Measurements from ENCODE around the gene ZBTB39.
"Not testable (repeated sequence)": the region's sequence is repeated elsewhere in the genome, so short reads cannot be mapped to it uniquely, and the experiment has no call there.

The ZBTB39 gene

DNA sequence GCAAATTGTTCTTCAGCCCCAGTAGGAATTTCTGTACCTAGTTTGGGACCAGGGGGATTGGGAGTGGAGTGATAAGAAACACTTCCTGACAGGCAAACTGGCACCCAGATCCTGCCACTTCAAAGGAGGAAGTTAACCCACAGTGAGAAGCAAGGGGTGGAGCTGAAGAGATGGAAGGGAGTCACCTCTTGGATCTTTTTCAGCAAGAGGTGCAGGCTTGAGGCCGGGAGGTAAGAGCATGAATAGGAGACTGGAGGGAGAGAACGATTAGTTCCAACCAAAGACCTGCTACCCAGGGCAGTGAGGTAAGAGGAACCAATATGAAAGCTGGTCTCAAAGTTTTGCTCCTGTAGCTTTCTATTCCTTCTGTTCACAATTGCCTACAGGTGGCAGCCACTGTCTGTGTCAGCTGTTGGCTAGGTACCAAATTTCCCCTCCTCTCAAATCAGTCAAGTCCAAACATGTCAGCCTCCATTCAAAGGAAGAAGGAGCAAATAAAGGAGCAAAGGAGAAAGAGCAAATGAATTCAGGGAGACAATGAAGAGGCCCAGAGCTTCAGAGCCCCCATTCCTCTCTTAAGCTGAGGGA lies 24.9 kb upstream of the ZBTB39 start:
- DNase-seq: peak; percentile 76

DNA sequence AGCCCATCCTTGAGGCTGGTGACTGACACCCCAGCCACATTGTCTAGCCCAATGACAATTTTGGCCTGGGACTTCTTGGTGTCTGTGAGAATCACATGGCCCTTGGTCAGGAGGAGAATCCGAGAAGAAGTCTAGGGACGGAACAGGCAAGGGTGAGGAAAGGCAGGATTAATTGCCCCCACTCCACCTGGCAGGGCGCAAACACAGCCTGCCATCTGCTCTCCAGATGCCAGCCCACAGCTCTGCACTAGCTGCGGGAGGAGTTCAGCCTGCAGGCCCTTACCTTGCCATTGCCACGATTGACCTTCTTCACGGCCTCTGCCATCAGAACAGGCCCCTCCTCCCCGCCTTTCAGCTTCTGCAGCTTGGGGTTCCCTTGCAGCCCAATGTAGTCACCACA lies 23.1 kb upstream of the ZBTB39 start:
- DNase-seq: no peak

DNA sequence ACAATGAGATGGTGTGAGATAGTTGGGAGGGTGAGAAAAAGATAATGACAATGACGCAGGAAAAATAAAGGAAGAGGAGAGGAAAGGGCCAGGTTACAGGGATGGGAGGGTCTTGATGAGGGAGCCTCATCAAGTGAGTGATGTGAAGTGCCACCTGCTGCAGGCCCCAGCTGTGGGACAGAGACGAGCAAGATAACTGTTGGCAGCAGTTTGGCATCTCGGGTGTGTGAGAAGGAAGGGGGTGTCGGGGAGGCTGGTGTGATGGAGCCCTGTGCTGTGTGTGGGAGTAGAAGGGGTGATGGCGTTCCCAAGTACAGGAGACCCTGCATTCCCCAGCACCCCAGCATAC lies 21.4 kb upstream of the ZBTB39 start:
- no peak for DNase-seq

DNA sequence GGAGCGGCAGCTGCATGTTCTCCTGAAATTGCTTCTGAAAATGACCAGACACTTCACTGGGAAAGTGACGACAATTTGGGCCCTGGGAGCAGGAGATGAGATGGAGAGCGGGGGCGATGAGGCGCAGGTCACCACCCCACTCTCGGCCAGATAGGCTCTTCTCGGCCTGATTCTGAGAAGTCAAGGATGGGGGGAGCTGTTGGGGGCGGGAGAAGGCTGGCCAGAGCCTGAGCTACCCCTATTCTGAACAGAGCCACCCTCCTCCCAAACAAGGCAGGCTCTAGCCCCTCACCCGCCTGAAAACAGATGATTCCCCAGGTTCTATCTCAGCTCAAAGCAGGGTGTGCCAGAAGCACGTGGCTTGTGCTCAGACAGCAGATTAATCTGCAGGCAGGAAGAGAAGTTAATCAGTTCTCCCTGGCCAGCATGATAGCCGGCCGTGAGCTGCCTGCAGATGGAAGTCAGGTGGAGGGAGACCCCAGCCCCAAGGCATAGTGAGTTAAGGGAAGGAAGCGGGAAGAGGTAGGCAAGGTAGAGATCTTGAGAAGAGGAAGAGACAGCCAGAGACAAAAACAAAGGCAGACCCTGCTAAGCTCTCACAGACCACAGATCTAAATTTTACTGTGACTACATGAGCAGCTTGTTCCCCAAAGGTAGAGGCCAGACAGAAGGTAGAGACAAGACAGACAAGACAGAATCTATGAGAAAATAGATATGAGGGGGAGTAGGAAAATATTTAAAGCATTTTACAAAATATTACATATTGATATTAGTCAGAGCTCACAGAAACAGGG lies 20.9 kb upstream of the ZBTB39 start:
- no peak for DNase-seq

DNA sequence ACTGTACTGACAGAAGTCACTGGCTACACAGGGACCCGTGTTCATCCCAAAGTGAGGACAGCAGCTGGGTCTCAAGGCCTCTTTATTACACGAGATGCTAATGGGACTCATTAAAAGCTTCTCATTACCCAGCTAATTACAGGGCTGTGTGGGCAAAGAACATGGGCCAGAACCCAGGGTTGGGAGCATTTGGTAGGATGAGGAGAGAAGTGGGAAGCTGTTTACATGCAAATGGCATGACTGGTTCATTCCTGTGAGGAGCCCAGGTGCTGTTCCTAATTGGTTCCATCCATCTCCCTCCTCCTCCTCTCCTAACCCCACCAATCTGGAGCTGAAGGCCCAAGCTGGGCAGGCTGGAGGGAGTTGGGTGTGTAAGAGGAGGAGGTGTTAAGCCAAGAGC lies 18.9 kb upstream of the ZBTB39 start:
- no peak for DNase-seq

DNA sequence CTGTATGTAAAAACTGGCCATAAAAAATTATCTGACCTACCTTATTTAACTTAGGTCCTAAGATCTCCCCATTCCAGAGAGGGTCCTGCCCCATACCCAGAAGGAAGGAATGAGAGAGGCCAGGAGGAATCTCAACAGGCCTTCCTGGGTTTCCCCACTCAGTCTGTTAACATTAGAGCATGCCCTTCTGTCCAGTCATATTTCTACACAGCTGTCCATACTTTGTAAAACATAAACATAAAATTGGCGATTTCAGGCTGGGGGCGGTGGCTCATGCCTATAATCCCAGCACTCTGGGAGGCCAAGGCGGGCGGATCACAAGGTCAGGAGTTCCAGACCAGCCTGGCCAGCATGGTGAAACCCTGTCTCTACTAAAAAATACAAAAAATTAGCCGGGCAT lies 16.0 kb upstream of the ZBTB39 start:
- not testable (repeated sequence) for DNase-seq

DNA sequence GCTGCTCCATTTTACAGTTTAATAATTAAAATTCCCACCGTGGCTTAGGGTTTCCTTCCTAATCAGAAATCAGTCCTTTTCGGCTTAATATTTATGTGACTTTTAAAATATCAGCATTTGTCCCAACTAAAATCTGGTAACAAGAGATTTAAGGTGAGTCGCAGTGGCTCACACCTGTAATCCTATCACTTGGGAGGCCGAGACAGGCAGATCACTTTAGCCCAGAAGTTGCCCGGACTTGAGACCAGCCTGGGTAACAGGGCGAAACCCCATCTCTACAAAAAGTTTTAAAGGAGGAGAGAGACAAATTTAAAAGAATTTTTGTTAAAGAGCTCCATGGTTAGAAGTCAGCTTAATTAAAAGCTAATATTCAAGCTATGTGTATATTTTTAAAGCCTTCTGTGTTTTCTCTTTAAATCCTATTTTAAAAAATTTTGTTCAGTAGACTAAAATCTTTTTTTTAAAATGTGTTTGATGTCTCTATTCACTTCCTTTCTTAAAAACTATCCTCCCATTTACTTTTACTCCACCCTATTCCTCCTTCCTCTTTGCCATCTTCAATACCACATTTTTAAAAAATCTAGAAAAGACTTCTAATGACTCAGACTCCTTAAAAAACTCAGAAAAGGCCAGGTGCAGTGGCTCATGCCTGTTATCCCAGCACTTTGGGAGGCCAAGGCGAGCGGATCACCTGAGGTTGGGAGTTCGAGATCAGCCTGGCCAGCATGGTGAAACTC lies 13.8 kb upstream of the ZBTB39 start:
- DNase-seq: no peak

DNA sequence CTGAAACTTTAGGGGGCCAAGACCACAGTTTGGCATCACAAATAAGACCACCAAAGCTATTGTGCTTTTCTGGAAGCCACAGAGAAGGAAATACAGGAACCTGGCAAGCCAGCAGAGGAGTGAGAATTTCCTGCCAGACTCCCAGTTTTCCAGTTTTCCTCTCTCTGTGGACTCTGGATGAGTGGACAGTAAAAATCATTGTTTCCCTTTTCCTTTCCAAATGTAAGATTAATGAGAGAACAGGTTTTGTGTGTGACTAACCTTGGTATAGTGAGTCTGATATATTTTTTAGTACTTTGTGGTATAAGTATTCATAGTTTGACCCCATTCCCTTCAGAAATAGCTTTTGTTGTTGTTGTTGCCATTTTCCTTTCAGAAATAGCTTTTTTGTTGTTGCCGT lies 12.6 kb upstream of the ZBTB39 start:
- DNase-seq: no peak

DNA sequence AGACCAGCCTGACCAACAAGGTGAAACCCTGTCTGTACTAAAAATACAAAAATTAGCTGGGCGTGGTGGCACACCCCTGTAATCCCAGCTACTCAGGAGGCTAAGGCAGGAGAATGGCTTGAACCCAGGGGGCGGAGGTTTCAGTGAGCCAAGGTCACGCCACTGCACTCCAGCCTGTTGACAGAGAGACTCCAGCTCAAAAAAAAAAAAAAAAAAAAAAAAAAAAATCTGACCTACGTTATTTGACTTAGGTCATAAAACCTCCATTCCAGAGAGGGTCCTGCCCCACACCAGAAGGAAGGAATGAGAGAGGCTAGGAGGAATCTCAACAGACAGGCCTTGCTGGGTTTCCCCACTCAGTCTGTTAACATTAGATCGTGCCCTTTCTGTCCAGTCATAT lies 12.0 kb upstream of the ZBTB39 start:
- not testable (repeated sequence) for DNase-seq

DNA sequence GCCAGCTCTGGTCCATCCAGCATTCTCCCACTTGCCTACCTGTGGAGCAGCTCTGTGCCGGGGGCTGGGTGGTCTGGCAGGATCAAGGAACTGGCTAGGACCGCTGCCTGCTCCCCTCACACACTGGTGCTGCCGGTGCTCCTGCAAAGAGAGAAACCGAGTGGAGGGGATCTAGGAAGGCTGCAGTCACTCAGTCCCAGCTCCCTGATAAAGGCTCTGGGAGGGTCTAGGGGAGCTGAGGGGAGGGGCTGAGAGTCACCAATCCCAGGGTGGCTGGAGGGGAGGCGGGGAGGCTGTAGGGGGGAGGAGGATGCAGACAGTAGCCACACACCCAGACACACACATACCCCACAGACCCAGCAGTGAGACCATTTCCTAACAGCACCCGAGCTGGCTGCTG lies 10.0 kb upstream of the ZBTB39 start, which contains the start of gene TAC3:
TSS of gene TAC3 (minus strand) at position 182 of the 400 bp plus-strand sequence. CDS start 732 bp downstream, outside the sequence.
- no peak for DNase-seq

DNA sequence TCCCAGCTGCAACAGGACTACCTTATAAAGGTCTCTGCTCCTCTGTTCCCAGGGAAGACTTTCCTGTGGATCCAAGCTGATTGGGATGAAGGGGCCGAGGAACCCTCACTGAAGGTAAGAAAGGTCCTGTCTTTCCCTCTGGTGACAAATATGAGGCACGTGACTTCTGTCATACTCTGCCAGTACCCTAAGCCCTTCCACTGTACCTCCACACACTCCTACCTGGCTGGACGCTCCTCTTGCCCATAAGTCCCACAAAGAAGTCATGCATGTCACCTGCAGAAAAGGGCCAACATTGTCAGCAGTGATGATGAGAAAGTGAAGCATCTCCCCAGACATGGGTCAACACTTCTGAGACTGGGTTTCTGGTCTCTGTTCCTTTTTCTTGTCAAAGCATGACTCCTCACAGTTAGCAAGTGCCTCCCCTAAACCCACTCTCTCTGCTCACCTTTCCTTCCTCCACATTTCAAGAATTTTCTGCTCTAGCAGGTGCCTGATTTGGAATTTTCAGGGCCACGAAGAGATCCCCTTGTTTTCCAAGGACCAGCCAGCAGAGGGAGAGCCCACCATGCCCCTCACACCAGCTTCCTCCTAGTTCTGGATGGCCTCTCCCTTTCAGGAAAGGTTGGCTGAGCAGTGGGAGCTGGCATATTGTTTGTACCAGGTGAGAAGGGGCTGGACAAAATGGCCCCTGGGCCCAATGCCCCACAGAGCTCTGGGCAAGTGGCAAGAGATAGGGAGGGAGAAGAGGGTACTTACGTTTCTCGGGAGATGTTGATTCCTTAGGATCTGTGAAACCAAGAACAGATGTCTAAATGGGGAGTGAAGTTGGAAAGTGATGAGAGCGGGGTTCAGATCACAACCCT lies 6.5 kb upstream of the ZBTB39 start:
- no peak for DNase-seq

DNA sequence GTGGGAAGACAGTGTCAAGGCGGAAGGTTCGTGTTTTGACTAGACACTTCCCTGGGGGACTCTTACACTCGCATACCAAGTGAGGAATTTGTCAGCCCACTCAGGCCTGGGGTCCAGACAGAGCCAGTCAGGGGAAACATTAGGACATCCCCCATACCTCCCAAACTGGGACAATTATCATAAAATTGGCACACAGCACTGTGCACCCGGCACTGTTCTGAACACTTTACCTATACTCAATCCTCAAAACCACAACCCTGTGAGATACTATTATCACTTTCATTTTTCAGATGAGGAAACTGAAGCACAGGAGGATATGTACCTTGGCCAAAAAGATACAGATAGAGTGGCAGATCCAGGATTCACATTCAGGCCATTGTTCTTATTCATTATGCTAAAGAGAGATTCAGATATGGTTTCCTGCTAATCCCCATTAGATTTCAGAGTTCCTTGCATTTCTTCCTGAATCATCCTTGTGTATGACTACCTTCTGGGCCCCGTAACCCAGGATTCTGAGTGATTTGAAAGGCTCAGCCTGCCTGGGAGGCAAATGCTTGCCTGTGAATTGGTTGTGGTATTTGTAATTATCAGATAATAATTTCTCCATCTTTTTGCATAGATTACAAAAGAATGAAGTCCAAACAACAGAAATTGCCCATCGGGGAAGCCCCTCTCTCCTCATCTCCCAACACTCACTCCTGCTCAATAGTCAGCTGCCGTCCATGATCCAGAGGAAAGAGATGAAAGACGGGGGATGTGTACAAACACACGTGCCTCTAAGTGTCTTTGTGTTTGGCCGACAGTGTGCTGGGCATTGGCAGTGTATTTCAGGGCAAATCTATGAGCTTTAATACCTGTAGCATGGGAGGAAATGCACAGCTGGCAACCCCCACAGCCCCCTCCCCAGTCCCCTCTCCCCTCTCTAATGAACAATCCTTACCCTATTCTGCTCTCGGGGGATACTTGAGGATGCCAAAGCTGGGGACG lies 5.4 kb upstream of the ZBTB39 start:
- DNase-seq: no peak

DNA sequence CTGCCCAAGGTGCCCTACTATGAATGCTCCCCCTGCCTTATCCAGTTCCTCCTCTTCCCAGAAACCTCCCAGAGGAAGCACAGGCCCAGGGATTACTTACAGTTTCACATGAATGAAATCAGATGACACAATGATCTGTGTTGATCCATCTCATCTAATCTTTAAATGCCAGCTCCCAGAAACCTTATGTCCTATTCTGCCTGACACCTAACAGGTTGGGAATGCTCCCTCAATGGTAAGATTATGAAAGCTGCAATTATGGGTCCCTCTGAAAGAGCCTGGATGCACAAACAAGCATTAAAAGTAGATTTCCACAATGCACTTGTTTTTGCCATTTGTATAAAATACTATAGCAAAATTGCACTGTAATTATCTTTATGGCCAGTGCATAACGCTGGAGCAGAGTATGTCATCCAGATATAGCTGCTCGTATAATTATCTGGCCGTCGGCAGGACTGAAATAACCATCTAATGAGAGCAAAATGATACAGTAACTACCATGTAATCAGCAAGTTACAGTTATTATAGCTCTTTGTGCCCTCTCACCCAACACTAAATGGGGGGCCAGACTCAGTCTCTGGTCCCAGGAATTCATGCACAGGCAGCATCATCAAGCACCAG lies 4.4 kb upstream of the ZBTB39 start:
- no peak for DNase-seq

DNA sequence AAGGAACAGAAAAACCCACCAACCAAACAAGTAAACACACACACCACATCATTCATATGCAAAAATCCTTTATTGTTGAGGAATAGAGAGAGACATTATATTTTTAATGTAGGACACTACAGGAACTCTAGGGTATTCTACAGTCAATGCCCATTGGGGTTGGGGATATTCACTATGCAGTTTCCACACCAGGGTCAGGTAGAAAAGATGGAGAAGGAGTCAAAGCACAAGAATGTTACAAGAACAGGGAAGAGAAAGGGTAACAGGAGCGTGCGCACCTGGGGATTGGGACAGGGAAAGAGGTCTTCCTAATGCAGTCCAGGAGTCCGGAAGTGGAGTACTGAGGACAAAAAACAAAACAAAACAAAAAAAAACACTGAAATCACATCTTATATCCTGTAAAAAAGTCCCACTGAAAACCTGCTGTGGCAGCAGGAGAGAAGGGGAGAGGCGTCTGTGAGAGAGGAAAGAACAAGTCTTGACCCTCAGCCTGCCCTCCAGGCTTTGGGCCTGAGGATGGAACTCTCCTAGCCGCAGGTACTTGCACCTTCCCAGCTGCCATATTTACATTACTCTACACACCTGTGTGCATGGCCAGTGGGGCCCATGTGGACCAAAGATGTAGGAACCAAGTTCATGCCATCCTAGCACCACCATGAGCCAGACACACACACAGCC lies 3.7 kb upstream of the ZBTB39 start:
- DNase-seq: no peak

DNA sequence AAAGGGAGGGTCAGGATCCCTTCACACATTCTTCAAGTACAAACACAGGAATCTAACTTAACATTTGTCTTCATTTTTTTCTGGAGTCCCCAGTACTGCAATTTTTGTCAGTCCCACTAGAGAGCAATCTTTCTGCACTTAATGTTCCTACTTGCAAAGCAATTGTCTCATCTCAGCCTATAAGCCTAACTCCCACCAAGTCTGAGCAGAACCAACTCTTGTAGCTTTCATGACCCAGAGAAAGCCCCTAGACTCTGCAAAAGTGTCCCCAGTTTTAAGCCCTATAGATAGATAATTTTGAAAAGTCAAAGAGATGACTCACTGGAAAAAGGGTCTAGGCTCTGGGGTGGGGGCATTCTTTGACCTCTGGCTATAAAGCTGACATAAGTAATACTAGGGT lies 1.8 kb upstream of the ZBTB39 start:
- DNase-seq: peak; percentile 10

DNA sequence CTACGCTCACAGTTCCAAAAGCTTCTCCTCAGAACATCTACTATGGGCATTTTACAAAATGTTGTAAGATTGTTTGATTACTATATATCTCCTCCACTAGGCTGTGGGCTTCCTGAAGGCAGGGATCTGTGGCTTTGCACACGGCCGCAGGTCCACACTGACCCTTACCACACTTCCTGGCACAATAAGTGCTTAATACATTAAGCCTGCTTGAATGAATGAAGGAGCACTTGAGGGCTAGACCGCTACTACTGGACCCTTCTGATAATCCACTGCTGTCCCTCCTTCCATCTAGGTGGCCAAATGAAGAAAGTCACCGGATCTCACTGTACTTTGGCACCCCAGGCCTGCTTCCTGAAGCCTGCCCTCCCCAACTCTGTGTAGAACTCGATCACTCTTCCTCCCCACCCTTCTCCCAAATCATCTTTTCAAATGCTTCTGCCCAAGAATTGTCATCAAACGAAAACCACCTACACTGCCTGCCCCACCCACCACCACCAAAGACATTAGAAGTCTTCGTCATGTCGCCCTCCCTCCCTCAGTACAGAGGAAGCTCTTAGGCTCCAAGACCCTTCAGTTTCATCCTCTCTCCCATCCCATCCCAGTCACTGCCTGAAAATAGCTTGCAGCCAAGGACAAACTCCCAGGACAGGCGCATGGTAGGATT lies 596 bp upstream of the ZBTB39 start:
- DNase-seq: no peak

DNA sequence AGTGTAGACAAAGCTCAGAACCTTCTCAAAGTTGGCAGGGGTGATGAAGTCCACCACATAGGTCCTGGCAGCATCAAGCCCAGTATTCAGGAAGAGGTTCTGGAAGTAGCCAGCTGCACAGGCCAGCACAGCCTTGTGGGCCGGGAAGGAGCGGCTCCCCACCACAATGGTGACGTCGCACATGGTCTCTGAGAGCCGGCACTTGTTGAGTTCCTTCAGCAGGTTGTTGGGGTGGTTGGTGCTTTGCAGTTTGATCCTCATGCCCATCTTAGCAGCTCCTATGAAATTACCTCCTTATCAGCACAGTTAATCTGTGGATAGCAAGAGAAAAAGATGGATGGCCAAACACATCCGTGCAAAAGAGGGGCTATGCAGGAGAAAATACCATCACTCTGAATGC lies 1.7 kb downstream of the ZBTB39 start:
- DNase-seq: no peak

DNA sequence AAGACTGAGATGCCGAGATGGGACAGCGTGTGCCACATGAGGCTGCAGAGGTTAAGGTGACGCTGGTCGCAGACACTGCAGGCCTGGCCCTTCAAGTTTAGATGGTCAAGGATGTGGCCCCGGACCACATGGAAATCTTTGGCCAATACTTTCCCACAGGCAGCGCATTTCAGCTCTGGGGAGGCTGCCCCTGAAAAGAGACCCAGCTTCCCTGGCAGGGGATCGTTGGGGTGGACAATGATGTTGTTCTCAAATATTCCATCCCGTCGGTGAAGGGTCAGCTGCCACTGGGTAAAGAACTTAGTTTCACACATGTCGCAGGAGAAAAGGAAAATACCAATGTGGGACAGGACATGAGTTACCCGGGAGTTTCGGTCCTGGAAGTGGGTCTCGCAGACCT lies 3.0 kb downstream of the ZBTB39 start:
- DNase-seq: no peak

DNA sequence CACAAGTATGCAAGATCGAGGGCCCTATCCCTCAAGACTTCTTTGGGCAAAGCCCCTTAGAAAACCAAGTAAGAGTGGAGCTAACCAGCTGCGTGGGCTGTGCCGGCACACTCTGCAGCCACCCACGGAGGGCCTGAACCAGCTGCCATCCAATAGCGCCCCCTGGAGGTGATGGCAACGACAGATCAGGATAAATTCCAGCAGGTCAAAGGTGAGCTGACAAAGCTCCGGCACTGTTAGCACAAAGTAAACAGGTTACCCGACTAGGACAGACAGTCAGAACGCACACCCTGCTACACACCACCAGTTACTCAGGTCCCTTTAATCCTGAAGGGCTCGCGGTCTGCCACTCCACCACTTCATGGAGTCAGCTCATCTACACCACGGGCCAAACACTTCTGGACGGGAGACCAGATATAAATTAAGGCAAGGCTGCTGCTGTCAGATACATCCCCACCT lies 4.9 kb downstream of the ZBTB39 start:
- no peak for DNase-seq

DNA sequence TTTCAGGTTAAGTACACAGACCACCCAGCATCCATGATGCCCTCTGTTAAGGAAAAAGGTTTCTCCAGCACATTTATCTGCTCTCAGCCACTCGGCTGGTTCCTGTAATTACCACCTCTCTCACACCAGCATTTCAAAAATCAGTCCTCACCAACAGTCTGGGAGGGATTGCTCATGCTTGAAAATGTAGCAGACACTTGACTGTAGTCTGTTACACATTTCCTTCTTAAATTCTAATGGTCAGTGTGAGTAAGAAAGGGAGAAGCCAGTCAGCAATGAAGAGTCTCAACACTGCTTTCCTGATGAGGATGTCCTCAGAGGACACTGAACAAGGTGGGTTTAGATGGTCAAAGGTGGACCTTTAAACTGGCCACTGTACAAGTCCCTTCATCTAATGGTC lies 6.0 kb downstream of the ZBTB39 start:
- DNase-seq: no peak

Measured in DMS79 treated with DMSO at 0.1 percent for 48 hours (cell line).